Measurements from ENCODE around the gene SUPT6H. TPM values are rescaled to one million over a fixed set of nuclear protein-coding genes. Genes with fewer than 3 reads are reported as not detected.
"Not testable (repeated sequence)": the region's sequence is repeated elsewhere in the genome, so short reads cannot be mapped to it uniquely, and the experiment has no call there.

The SUPT6H gene
- polyA plus RNA-seq, 1 donor from 2014 or later, result 19.0 TPM

- H3K4me2 ChIP-seq (ENCODE audit: low read length); H4K20me1 ChIP-seq (ENCODE audit: insufficient read depth); H3K27ac ChIP-seq (ENCODE audit: low read length): not testable (repeated sequence)
These were observed 62.0 kb downstream of the SUPT6H start for GRCh38 chr17:28723836-28724499.

GRCh38 chr17:28724500-28725165 is 62.6 kb downstream of the SUPT6H start:
- H3K36me3 ChIP-seq (ENCODE audit: insufficient read depth, low read length), result no peaks in the 10 kb centered on the region
- H2AFZ ChIP-seq (ENCODE audit: low read depth, low read length), result no peak overlapping the region
- no peaks in the 10 kb centered on the region for H3K9me2 ChIP-seq (ENCODE audit: insufficient read depth, low read length)
- H4K20me1 ChIP-seq (ENCODE audit: insufficient read depth), result no peaks in the 10 kb centered on the region
- peaks cover 17% of the 10 kb centered on the region for H3K79me2 ChIP-seq (replicated peaks; ENCODE audit: insufficient read depth, low read length)
- no peaks in the 10 kb centered on the region for H3F3A ChIP-seq (ENCODE audit: insufficient read depth, low read length, poor library complexity, severe bottlenecking)
- H3K4me3 ChIP-seq (ENCODE audit: low read length), result no peak overlapping the region
- no peak overlapping the region for H3K4me2 ChIP-seq (ENCODE audit: low read length)
- no peak overlapping the region for H3K9ac ChIP-seq (ENCODE audit: low read length)
- H3K27me3 ChIP-seq (ENCODE audit: insufficient read depth, low read depth, low read length), result peaks cover 4% of the 10 kb centered on the region
- H3K27ac ChIP-seq (ENCODE audit: low read length), result no peak overlapping the region
- TF ChIP-seq TAF1 (IDR thresholded peaks at IDR 0.05; ENCODE audit: low read depth), result no peak
- no peak for TF ChIP-seq EZH2 (IDR thresholded peaks at IDR 0.05; ENCODE audit: borderline replicate concordance, insufficient read depth, low read length, poor library complexity, severe bottlenecking)
- no peaks in the 10 kb centered on the region for H3K9me3 ChIP-seq (ENCODE audit: low read length)

More at GRCh38 chr17:28723836-28724499, 62.0 kb downstream of the SUPT6H start:
- H3K36me3 ChIP-seq (ENCODE audit: insufficient read depth, low read length); H3F3A ChIP-seq (ENCODE audit: insufficient read depth, low read length, poor library complexity, severe bottlenecking); H2AFZ ChIP-seq (ENCODE audit: low read depth, low read length); H3K4me3 ChIP-seq (ENCODE audit: low read length); H3K9me3 ChIP-seq (ENCODE audit: low read length); H3K27me3 ChIP-seq (ENCODE audit: insufficient read depth, low read depth, low read length); H3K9ac ChIP-seq (ENCODE audit: low read length); H3K9me2 ChIP-seq (ENCODE audit: insufficient read depth, low read length): not testable (repeated sequence)
- H3K79me2 ChIP-seq (replicated peaks; ENCODE audit: insufficient read depth, low read length), result peaks cover 17% of the 10 kb centered on the region

GRCh38 chr17:28725166-28725659 is 63.2 kb downstream of the SUPT6H start:
- H3K36me3 ChIP-seq (ENCODE audit: insufficient read depth, low read length), result no peaks in the 10 kb centered on the region
- no peaks in the 10 kb centered on the region for H3F3A ChIP-seq (ENCODE audit: insufficient read depth, low read length, poor library complexity, severe bottlenecking)
- H2AFZ ChIP-seq (ENCODE audit: low read depth, low read length), result no peak overlapping the region

More at GRCh38 chr17:28725166-28725659, 63.2 kb downstream of the SUPT6H start:
- TF ChIP-seq REST (IDR thresholded peaks at IDR 0.05; ENCODE audit: borderline replicate concordance) (no peak), POLR2AphosphoS5 (IDR thresholded peaks at IDR 0.05) (no peak), TAF1 (IDR thresholded peaks at IDR 0.05; ENCODE audit: low read depth) (no peak), RAD21 (conservative IDR thresholded peaks at IDR 0.05) (no peak), EZH2 (IDR thresholded peaks at IDR 0.05; ENCODE audit: borderline replicate concordance, insufficient read depth, low read length, poor library complexity, severe bottlenecking) (no peak), SMC3 (conservative IDR thresholded peaks at IDR 0.05; ENCODE audit: poor library complexity) (no peak), MXI1 (conservative IDR thresholded peaks at IDR 0.05; ENCODE audit: poor library complexity, severe bottlenecking) (no peak), EP300 (conservative IDR thresholded peaks at IDR 0.05; ENCODE audit: poor library complexity, severe bottlenecking) (no peak)
- TF ChIP-seq, protein P1, sequence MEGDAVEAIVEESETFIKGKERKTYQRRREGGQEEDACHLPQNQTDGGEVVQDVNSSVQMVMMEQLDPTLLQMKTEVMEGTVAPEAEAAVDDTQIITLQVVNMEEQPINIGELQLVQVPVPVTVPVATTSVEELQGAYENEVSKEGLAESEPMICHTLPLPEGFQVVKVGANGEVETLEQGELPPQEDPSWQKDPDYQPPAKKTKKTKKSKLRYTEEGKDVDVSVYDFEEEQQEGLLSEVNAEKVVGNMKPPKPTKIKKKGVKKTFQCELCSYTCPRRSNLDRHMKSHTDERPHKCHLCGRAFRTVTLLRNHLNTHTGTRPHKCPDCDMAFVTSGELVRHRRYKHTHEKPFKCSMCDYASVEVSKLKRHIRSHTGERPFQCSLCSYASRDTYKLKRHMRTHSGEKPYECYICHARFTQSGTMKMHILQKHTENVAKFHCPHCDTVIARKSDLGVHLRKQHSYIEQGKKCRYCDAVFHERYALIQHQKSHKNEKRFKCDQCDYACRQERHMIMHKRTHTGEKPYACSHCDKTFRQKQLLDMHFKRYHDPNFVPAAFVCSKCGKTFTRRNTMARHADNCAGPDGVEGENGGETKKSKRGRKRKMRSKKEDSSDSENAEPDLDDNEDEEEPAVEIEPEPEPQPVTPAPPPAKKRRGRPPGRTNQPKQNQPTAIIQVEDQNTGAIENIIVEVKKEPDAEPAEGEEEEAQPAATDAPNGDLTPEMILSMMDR (IDR thresholded peaks at IDR 0.05; ENCODE audit: poor library complexity, severe bottlenecking), result no peak
- no peak overlapping the region for H3K27ac ChIP-seq (ENCODE audit: low read length)
- H3K9ac ChIP-seq (ENCODE audit: low read length), result peak overlapping the region; percentile 42
- H4K20me1 ChIP-seq (ENCODE audit: insufficient read depth), result no peaks in the 10 kb centered on the region
- no peak overlapping the region for H3K4me2 ChIP-seq (ENCODE audit: low read length)
- no peaks in the 10 kb centered on the region for H3K9me3 ChIP-seq (ENCODE audit: low read length)
- no peaks in the 10 kb centered on the region for H3K9me2 ChIP-seq (ENCODE audit: insufficient read depth, low read length)
- H3K27me3 ChIP-seq (ENCODE audit: insufficient read depth, low read depth, low read length), result peaks cover 4% of the 10 kb centered on the region
- H3K79me2 ChIP-seq (replicated peaks; ENCODE audit: insufficient read depth, low read length), result peaks cover 15% of the 10 kb centered on the region
- peak overlapping the region; percentile 57 for H3K4me3 ChIP-seq (ENCODE audit: low read length)
